CD8-positive, alpha-beta memory T cell (primary cell): ENCODE data around the gene LPCAT1. TPM values are rescaled to one million over a fixed set of nuclear protein-coding genes. Genes with fewer than 3 reads are reported as not detected.
A peak's percentile ranks its signal among the peaks of the same experiment; 100 is the strongest.

Experiments used
- CTCF ChIA-PET: fragments of 350-600 bp; sonication (Branson Sonifier 250); formaldehyde crosslinking; loops from one replicate; lab custom pipeline; 2021; ENCODE audit warnings: antibody characterized with exemption; lab: Charles Lee
- POLR2A ChIA-PET: fragments of 350-600 bp; sonication (Branson Sonifier 250); formaldehyde crosslinking; loops from one replicate; lab custom pipeline; 2021; ENCODE audit warnings: antibody characterized with exemption; lab: Charles Lee
- DNase-seq, 5 donors: peaks; one replicate each; pipeline versions ENCODE4 v3.0.0 to v3.0.0-alpha.2; 2020 to 2022; ENCODE audit warnings: mixed read lengths in 1 of 5
- H3K27ac ChIP-seq: one replicate; pipeline ENCODE4 v1.7.0; 2013; ENCODE audit warnings: low read depth, mild to moderate bottlenecking, low read length, moderate library complexity
- H3K27me3 ChIP-seq: 2 replicates; pipeline ENCODE4 v1.7.0; 2013; ENCODE audit warnings: low read length, mild to moderate bottlenecking; ENCODE audit not compliant: insufficient read depth, poor library complexity, severe bottlenecking
- H3K36me3 ChIP-seq: 2 replicates; pipeline ENCODE4 v1.7.0; 2013; ENCODE audit warnings: mild to moderate bottlenecking, low read length, moderate library complexity; ENCODE audit not compliant: insufficient read depth
- H3K4me1 ChIP-seq: 2 replicates; pipeline ENCODE4 v1.7.0; 2013; ENCODE audit warnings: mild to moderate bottlenecking, low read length, moderate library complexity; ENCODE audit not compliant: insufficient read depth
- H3K4me3 ChIP-seq: 2 replicates; pipeline ENCODE4 v1.7.0; 2013; ENCODE audit warnings: mild to moderate bottlenecking, low read length
- H3K9me3 ChIP-seq: 2 replicates; pipeline ENCODE4 v1.7.0; 2013; ENCODE audit warnings: mild to moderate bottlenecking, low read length
- H3K27ac Mint-ChIP-seq, 8 donors: one replicate each; pipeline ENCODE4 v1.8.0; 2020 to 2021; ENCODE audit warnings: mixed read lengths in 8 of 8, mild to moderate bottlenecking in 6 of 8, inconsistent platforms in 3 of 8, moderate library complexity in 3 of 8
- H3K27me3 Mint-ChIP-seq, 2 donors: one replicate each; pipeline ENCODE4 v1.8.0; 2020 to 2021; ENCODE audit warnings: mixed read lengths in 2 of 2, mild to moderate bottlenecking in 1 of 2, moderate library complexity in 1 of 2
- H3K36me3 Mint-ChIP-seq, 3 donors: one replicate each; pipeline ENCODE4 v1.8.0; 2020 to 2021; ENCODE audit warnings: mixed read lengths in 3 of 3, inconsistent platforms in 1 of 3, mild to moderate bottlenecking in 1 of 3
- H3K4me1 Mint-ChIP-seq, 3 donors: one replicate each; pipeline ENCODE4 v1.8.0; 2020 to 2021; ENCODE audit warnings: mixed read lengths in 3 of 3, inconsistent platforms in 1 of 3, mild to moderate bottlenecking in 1 of 3
- H3K4me3 Mint-ChIP-seq, 7 donors: one replicate each; pipeline ENCODE4 v1.8.0; 2020 to 2021; ENCODE audit warnings: mixed read lengths in 7 of 7, mild to moderate bottlenecking in 6 of 7, moderate library complexity in 4 of 7, inconsistent platforms in 2 of 7
- H3K9me3 Mint-ChIP-seq, 5 donors: one replicate each; pipeline ENCODE4 v1.8.0; 2020 to 2022; ENCODE audit warnings: mixed read lengths in 5 of 5, mild to moderate bottlenecking in 3 of 5, moderate library complexity in 2 of 5, inconsistent platforms in 1 of 5
- polyA plus RNA-seq: library from polyadenylated mRNA; unstranded; fragments of 300-500 nt; fragmentation: Illumina TruSeq; gene quantifications from one replicate; pipeline ENCODE4 v1.2.3, GENCODE V29; 2021
- total RNA-seq, 2 experiments: library from RNA; stranded (reverse); gene quantifications; one replicate each; pipeline ENCODE4 v1.2.3, GENCODE V29; 2021

Gene LPCAT1
- total and polyA plus RNA-seq, 3 experiments from 2014 or later: 92.5 to 101 (median 95.9) TPM

GRCh38 chr5:1509346-1510085 lies 14.2 kb downstream of the LPCAT1 start:
- Mint-ChIP-seq H3K27ac (peak overlapping the region in 7 of 8 donors; percentile 63 to 93 (median 83)), H3K9me3 (no peaks in the 10 kb centered on the region), H3K27me3 (no peaks in the 10 kb centered on the region), H3K4me3 (peak overlapping the region in 1 of 7 donors; percentile 41), H3K36me3 (peaks cover 0 to 69% (median 10%) of the 10 kb centered on the region in 3 donors), H3K4me1 (peaks cover 53 to 85% (median 60%) of the 10 kb centered on the region in 3 donors)
- Histone ChIP-seq H3K4me3 (no peak overlapping the region), H3K4me1 (peaks cover 16% of the 10 kb centered on the region), H3K9me3 (no peaks in the 10 kb centered on the region), H3K27me3 (no peaks in the 10 kb centered on the region), H3K27ac (no peak overlapping the region), H3K36me3 (peaks cover 10% of the 10 kb centered on the region)
- DNase-seq: peak in 2 of 5 donors; percentile 0 to 30
- ChIA-PET CTCF (interaction anchor here (0.9 kb wide), 1 partner anchor 136 kb away, joined by 4 read pairs; no protein-coding TSS in a partner anchor), POLR2A (no interaction called here)

GRCh38 chr5:1508659-1509290 lies 15.0 kb downstream of the LPCAT1 start:
- peak in 2 of 5 donors; percentile 0 to 34 for DNase-seq
- peaks cover 10% of the 10 kb centered on the region for H3K36me3 ChIP-seq
- H3K36me3 Mint-ChIP-seq: peaks cover 0 to 67% (median 10%) of the 10 kb centered on the region in 3 donors
- CTCF ChIA-PET: interaction anchor here (0.9 kb wide), 1 partner anchor 136 kb away, joined by 4 read pairs; no protein-coding TSS in a partner anchor
- POLR2A ChIA-PET: no interaction called here
- H3K4me1 Mint-ChIP-seq: peaks cover 56 to 84% (median 64%) of the 10 kb centered on the region in 3 donors
- H3K4me3 Mint-ChIP-seq: no peak overlapping the region
- peaks cover 23% of the 10 kb centered on the region for H3K4me1 ChIP-seq
- no peaks in the 10 kb centered on the region for H3K9me3 ChIP-seq
- H3K27me3 Mint-ChIP-seq: no peaks in the 10 kb centered on the region
- peak overlapping the region in 2 of 8 donors; percentile 41 to 85 for H3K27ac Mint-ChIP-seq
- H3K4me3 ChIP-seq: no peak overlapping the region
- H3K9me3 Mint-ChIP-seq: no peaks in the 10 kb centered on the region
- H3K27me3 ChIP-seq: no peaks in the 10 kb centered on the region
- no peak overlapping the region for H3K27ac ChIP-seq

- Histone ChIP-seq H3K36me3 (peaks cover 10% of the 10 kb centered on the region), H3K27me3 (no peaks in the 10 kb centered on the region), H3K27ac (no peak overlapping the region), H3K9me3 (no peaks in the 10 kb centered on the region), H3K4me1 (peaks cover 30% of the 10 kb centered on the region), H3K4me3 (no peak overlapping the region)
- Mint-ChIP-seq H3K4me1 (peaks cover 56 to 84% (median 66%) of the 10 kb centered on the region in 3 donors), H3K36me3 (peaks cover 0 to 66% (median 12%) of the 10 kb centered on the region in 3 donors), H3K4me3 (peak overlapping the region in 1 of 7 donors; percentile 3), H3K27me3 (peaks cover 0 to 2% of the 10 kb centered on the region in 2 donors), H3K9me3 (no peaks in the 10 kb centered on the region), H3K27ac (peak overlapping the region in 6 of 8 donors; percentile 42 to 85 (median 71))
- ChIA-PET CTCF (no interaction called here), POLR2A (no interaction called here)
- peak in 2 of 5 donors; percentile 0 to 41 for DNase-seq
Observed at GRCh38 chr5:1507961-1508658, 15.7 kb downstream of the LPCAT1 start.

- Mint-ChIP-seq H3K9me3 (no peaks in the 10 kb centered on the region), H3K27me3 (peaks cover 0 to 3% of the 10 kb centered on the region in 2 donors), H3K4me1 (peaks cover 58 to 84% (median 66%) of the 10 kb centered on the region in 3 donors), H3K36me3 (peaks cover 0 to 64% (median 14%) of the 10 kb centered on the region in 3 donors), H3K4me3 (no peak overlapping the region), H3K27ac (peak overlapping the region in 6 of 8 donors; percentile 42 to 85 (median 70))
- Histone ChIP-seq H3K9me3 (no peaks in the 10 kb centered on the region), H3K4me1 (peaks cover 37% of the 10 kb centered on the region), H3K4me3 (no peak overlapping the region), H3K27me3 (no peaks in the 10 kb centered on the region), H3K27ac (no peak overlapping the region), H3K36me3 (peaks cover 10% of the 10 kb centered on the region)
- DNase-seq: peak in 1 of 5 donors; percentile 33
- CTCF ChIA-PET: no interaction called here
- POLR2A ChIA-PET: interaction anchor here (1.7 kb wide), 1 partner anchor 11 kb away, joined by 6 read pairs; no protein-coding TSS in a partner anchor
Observed at GRCh38 chr5:1507457-1507856, 16.3 kb downstream of the LPCAT1 start.

- Histone ChIP-seq H3K4me1 (peaks cover 40% of the 10 kb centered on the region), H3K27me3 (no peaks in the 10 kb centered on the region), H3K27ac (no peak overlapping the region), H3K9me3 (no peaks in the 10 kb centered on the region), H3K36me3 (peaks cover 10% of the 10 kb centered on the region), H3K4me3 (no peak overlapping the region)
- Mint-ChIP-seq H3K36me3 (peaks cover 0 to 62% (median 14%) of the 10 kb centered on the region in 3 donors), H3K4me3 (peak overlapping the region in 1 of 7 donors; percentile 59), H3K27ac (peak overlapping the region in 6 of 8 donors; percentile 34 to 85 (median 44)), H3K27me3 (peaks cover 0 to 3% of the 10 kb centered on the region in 2 donors), H3K9me3 (no peaks in the 10 kb centered on the region), H3K4me1 (peaks cover 61 to 84% (median 67%) of the 10 kb centered on the region in 3 donors)
- peak in 1 of 5 donors; percentile 42 for DNase-seq
- ChIA-PET CTCF (no interaction called here), POLR2A (interaction anchor here (1.7 kb wide), 1 partner anchor 12 kb away, joined by 6 read pairs; no protein-coding TSS in a partner anchor)
Observed at GRCh38 chr5:1507014-1507375, 16.8 kb downstream of the LPCAT1 start.

GRCh38 chr5:1506242-1507013 lies 17.3 kb downstream of the LPCAT1 start:
- Mint-ChIP-seq H3K4me3 (peak overlapping the region in 1 of 7 donors; percentile 59), H3K27me3 (peaks cover 0 to 3% of the 10 kb centered on the region in 2 donors), H3K36me3 (peaks cover 0 to 56% (median 13%) of the 10 kb centered on the region in 3 donors), H3K4me1 (peaks cover 59 to 85% (median 66%) of the 10 kb centered on the region in 3 donors), H3K9me3 (no peaks in the 10 kb centered on the region), H3K27ac (peak overlapping the region in 7 of 8 donors; percentile 27 to 66 (median 38))
- Histone ChIP-seq H3K36me3 (peaks cover 7% of the 10 kb centered on the region), H3K9me3 (no peaks in the 10 kb centered on the region), H3K27ac (no peak overlapping the region), H3K27me3 (no peaks in the 10 kb centered on the region), H3K4me3 (no peak overlapping the region), H3K4me1 (peaks cover 46% of the 10 kb centered on the region)
- ChIA-PET CTCF (interaction anchor here (0.8 kb wide), 1 partner anchor 339 kb away, joined by 3 read pairs; no protein-coding TSS in a partner anchor), POLR2A (interaction anchor here (1.7 kb wide), 1 partner anchor 12 kb away, joined by 6 read pairs; no protein-coding TSS in a partner anchor)
- DNase-seq: peak in 1 of 5 donors; percentile 38
